DMS 273 treated with DMSO at 0.1 percent for 48 hours (cell line): ENCODE data around the gene DECR2.
"Not testable (repeated sequence)": the region's sequence is repeated elsewhere in the genome, so short reads cannot be mapped to it uniquely, and the experiment has no call there.

Experiments used
- DNase-seq: peaks from one replicate; lab custom pipeline; 2025; lab: John Stamatoyannopoulos, UW

DECR2 gene

DNA sequence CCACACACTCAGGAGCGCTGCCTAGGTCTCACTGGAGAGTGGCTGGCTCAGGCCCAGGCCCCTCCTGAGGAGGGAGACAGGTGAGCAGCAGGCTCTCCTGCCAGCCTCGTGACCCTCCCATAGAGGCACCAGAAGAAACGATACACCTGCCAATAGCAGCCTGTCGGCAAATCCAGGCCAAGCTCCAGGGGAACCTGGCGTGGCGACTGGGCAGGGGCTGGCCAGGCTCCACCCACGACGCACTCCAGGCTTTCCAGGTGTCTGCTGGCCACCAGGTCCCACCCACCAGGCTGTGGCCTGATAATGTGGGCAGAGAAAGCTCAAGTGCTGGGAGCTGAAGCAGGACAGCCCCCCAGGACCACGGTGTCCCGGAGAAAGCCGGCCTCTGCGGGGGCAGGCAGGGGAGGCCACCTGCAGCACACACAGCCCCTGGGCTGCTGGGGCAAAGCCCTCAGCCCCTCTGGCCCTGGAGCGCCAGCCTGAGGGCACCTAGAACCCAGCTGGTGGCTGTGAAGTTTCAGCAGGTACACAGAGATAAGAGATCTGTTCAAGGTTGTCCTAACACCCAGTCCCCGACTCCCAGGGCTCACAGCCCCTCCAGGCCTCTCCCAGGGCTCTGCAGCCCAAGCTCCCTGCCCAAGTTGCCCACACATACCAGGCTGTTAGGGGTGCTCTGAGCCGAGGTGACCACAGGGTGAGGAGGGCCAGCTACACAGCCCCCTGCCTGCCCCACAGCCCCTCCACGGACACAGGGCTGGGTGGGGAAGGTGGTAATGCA lies 22.3 kb upstream of the DECR2 start:
- DNase-seq, result no peak

DNA sequence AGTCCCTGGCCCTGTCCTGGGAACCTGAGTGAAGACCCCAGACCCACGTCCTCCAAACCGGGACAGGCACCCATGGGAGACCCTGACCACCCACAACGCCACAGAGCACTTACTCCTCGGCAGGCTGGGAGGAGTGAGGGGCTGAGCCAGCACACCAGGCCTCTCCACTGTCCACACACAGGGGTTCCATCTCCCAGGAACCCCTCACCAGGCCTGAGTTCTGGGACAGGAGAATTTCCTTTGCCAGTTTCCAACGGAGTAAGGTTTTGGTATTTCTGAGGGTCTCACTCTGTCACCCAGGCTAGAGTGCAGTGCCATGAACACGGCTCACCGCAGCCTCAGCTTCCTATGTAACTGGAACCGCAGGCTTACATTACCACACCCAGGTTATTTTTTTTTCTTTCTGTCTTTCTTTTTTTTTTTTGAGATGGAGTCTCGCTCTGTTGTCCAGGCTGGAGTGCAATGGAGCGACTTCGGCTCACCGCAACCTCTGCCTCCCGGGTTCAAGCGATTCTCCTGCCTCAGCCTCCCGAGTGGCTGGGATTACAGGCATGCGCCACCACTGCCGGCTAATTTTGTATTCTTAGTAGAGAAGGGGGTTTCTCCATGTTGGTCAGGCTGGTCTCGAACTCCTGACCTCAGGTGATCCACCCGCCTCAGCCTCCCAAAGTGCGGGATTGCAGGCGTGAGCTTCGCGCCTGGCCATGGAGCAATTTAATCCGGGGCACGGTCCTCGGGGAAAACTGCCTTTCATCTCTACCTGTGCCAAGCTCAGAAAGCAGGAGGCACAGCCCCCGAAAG lies 21.5 kb upstream of the DECR2 start:
- DNase-seq, result no peak

- DNase-seq, result no peak
These were observed 21.0 kb upstream of the DECR2 start for GRCh38 chr16:380762-381011.

- DNase-seq, result no peak
These were observed 20.5 kb upstream of the DECR2 start for GRCh38 chr16:381012-381788.

DNA sequence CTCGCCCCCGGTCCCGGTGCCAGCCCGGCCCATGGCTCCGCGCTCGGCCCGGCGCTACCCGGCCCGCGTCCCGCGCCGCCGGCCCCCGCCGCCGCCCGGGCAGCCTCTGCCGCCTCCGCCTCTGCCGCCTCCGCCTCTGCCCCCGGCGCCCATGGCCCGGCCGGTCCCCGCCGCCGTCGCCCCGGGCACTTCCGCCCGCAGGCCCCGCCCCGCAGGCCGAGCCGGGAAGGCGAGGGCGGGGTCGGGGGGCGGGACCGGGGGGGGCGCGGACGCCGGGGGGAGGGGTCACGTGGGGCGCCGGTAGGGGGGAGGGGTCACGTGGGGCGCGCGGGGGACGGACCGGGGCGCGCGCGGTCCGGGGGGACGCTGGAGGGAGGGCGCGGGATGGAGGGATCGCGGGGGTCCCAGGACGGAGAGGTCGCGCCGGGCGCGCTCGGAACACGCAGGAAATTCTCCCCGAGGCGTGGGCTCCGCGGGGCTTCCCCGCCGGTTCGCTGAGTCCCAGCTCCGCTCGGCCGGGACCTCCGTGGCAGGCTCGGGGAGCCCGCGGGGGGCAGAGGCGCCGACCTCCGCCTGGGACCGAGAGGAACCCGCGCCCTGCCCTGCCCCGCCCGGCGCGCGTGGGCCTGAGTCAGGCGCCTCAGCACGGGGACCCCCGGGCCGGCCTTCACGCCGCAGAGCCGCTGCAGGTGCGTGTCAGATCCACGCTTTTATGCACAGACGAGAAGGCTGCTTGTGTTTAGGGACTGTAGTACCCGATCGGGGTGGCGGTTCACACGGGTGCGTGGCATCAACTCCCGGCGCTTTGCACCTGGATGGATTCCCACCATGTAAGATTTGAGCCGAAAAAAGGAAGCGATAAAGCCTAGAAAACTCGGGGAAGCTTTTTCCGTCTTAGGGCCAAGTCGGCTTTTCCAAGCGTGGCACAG lies 19.6 kb upstream of the DECR2 start, which contains the start of gene PGAP6:
Gene PGAP6 (minus strand): TSS at position 190 of the 929 bp plus-strand sequence. CDS start 157 bp downstream, at position 33.
- DNase-seq, result no peak

DNA sequence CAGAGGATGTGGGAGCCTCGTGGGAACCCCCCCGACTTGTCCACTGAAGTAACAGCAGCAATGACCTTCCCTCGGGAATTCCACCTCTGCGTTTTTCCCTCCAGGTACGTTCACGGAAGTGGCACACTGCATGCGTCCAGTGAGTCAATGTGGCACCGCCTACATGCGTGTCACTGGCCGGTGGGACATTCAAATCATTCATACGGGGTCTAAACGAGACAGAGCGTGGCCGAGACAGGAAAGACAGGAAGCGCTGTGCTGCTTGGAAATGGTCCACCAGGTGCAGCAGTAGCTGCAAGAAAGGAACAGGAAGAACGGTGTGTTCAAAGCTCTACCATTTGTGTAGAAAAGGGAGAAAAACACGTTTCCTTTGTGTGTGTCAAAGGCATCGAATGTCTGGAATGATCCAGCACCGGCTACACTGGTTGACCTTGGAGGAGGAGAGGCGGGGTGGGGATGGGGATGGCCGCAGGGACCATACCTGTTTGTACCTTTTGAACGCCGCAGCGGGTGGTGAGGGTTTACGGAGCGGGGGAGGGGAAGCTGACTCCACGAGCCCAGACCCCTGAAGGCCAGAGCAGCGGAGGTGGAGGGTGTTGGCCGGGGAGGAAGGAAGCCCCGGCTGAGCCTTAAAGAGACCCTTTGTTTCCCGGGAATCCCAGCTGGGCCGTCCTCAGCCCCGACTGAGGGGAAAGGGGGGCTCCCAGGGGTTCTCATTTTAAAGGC lies 18.2 kb upstream of the DECR2 start:
- no peak for DNase-seq

GRCh38 chr16:386641-387156 lies 15.0 kb upstream of the DECR2 start:
- no peak for DNase-seq

DNA sequence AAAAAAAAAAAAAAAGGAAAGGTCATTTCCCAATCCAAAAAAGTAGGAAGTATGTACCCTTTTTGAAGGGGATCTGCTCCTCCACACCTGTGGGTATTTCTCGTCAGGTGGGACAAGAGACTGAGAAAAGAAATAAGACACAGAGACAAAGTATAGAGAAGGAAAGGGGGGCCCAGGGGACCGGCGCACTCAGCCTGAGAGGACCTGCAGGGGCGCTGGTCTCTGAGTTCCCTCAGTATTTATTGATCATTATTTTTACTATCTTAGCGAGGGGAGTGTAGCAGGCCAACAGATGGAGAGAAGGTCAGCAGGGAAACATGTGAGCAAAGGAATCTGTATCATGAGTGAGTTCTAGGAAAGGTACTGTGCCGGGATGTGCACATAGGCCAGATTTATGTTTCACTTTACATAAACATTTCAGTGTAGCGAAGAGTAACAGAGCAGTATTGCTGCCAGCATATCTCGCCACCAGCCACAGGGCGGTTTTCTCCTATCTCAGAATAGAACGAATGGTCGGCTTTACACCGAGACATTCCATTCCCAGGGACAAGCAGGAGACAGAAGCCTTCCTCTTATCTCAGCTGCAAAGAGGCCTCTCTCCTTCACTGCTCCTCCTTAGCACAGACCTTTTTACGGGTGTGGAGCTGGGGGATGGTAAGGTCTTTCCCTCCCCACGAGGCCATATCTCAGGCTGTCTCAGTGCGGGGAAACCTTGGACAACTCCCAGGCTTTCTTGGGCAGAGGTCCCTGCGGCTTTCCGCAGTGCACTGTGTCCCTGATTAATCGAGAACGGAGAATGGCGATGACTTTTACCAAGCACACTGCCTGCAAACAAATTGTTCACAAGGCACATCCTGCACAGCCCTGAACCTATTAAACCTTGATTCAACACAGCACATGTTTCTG lies 13.7 kb upstream of the DECR2 start:
- DNase-seq, result not testable (repeated sequence)

- DNase-seq, result no peak
These were observed 12.3 kb upstream of the DECR2 start for GRCh38 chr16:389352-389751.

- peak; percentile 27 for DNase-seq
These were observed 9.8 kb upstream of the DECR2 start for GRCh38 chr16:391885-392335.

DNA sequence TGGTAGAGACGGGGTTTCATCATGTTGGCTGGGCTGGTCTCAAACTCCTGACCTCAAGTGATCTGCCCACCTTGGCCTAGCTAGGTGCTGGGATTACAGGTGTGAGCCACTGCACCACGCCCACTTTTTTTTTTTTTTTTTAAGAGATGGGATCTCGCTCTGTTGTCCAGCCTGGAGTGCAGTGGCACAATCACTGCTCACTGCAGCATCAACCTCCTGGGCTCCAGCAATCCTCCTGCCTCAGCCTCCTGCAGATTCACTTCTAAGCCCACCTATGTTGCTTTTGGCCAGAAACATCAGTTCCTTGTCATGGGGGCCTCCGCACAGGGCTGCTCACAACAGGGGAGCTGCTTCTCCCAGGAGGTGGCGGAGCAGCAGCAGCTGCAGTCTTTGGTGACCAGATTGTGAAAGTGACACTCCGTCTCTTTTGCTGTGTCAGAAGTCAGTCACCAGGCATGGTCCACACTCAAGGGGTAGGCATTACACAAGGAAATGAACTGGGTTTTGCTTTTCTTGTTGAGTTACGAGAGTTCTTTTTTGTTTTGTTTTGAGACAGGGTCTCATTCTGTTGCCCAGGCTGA lies 9.1 kb upstream of the DECR2 start:
- DNase-seq, result no peak

- no peak for DNase-seq
These were observed 5.5 kb upstream of the DECR2 start for GRCh38 chr16:396199-396598.

- DNase-seq, result no peak
These were observed 5.1 kb upstream of the DECR2 start for GRCh38 chr16:396605-397004.

DNA sequence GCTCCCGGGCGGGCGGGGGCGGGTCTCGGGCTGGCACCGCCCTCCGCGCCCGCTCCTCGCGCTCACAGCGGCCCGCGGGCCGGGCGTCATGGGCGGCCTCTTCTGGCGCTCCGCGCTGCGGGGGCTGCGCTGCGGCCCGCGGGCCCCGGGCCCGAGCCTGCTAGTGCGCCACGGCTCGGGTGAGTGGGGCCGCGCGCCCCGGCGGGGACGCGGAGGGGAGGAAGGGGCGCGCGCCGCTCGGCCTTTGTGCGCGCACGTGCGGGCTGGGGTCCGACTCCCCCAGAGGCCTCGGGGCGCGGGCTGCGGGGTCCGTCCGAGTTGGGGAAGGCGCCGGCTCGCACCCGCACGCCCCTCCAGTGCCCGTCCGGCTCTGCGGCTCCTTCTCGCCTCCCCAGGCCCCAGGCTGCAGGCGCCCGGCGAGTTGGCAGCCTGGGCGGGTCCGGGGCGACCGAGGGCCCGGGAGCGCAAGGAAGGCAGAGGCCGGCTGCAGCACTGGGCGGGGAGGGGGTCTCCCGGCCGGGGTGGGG lies 4.5 kb upstream of the DECR2 start, which contains the start of gene NME4:
Gene NME4 (plus strand): TSS at position 65 of the 527 bp plus-strand sequence. CDS start 24 bp downstream, at position 89.
- DNase-seq, result no peak

DNA sequence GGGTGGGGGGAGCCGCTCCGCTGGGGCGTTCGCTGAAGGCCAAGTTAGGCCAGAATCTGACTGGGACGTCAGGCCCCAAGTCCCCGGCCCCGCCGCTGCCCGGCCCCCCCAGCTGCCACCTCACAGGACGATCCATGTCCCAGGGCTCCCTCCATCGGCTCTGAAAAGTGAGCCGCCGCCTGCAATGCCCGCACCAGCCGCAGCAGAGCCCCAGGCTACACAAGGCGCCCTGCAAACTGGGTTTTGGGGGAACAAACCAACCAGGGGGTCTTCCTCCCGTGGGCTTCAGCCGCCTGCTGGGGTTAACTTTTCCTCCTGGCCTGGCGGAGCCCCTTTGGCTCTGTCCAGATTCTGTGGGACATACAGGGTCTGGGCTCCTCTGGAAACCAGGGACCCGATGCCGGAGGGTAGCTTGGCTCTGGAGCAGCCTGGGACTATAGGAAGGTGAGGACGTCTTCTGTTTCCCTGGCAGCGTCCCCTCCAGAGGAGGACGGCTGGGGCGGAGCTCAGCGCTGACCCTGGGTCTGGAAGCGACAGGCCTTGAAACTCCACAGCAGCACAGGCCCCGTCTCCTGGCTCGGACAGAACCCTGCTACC lies 3.9 kb upstream of the DECR2 start:
- no peak for DNase-seq

GRCh38 chr16:398561-399339 lies 2.9 kb upstream of the DECR2 start:
- no peak for DNase-seq

GRCh38 chr16:399340-400019 lies 2.2 kb upstream of the DECR2 start:
- DNase-seq, result no peak
